SH-SY5Y (cell line): ENCODE data around the gene ACSM5.
"Not testable (repeated sequence)": the region's sequence is repeated elsewhere in the genome, so short reads cannot be mapped to it uniquely, and the experiment has no call there.

Experiments
- GATA2 ChIP-seq: IDR thresholded peaks from 2 replicates; pipeline ENCODE4 v1.6.1; 2011; ENCODE audit warnings: mild to moderate bottlenecking, low read depth, low read length
- GATA3 ChIP-seq: IDR thresholded peaks from 2 replicates; pipeline ENCODE4 v1.6.1; 2011; ENCODE audit warnings: low read depth, mild to moderate bottlenecking, low read length, moderate library complexity

The ACSM5 gene

DNA sequence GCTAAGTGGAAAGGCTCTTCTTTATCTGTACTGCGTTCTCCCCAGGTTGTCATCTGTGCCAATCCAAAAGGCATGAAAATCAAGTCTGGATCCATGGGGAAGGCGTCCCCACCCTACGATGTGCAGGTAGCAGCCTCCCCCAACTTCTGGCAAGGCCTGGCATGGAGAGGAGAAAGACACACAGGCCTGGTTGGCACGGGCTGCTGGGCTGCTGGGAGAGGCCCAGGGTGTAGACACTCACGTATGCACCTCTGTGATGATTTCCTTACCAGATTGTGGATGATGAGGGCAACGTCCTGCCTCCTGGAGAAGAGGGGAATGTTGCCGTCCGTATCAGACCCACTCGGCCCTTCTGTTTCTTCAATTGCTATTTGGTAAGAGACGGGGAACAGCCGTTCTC, 21.6 kb downstream of the ACSM5 start:
- TF ChIP-seq GATA3 (no peak), GATA2 (no peak)

DNA sequence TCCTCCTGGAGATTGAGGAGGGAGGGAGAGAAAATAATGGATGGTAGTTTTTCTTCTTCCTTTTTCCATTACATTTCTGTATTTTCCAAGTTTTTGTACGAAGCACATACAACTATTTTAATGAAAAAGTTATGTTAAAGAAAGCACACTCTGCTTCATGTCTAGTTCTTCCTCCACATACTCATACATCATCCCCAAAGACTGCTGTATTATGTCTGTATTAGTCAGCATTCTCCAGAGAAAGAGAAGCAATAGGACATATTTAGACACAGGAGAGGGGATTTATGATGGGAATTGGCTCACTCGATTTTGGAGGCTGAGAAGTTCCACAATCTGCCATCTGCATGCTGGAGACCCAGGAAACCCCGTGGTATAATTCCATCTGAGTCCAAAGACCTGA, 31.9 kb downstream of the ACSM5 start:
- TF ChIP-seq GATA3 (no peak), GATA2 (no peak)

DNA sequence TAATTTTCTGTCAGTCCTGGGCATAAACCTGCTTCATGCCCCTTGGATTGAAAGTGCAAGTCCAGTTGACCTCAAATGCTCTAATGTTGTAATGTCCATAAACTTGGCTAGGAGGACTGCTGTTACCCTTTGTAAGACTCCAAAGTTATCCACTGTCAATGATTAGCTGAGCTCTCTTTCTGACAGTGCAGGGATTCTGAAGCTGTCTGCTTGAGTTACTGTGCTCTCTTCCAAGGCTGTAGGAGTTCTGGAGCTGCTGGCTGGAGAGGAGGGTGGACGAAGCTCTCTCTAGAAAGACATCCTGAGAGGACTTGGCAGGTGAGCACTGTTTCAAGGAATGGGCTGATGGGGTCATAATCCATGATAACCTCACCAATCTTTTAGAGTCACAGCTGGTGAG, 42.0 kb downstream of the ACSM5 start, which contains the start of gene ACSM2A:
Gene ACSM2A (plus strand): TSS at position 158 of the 400 bp plus-strand sequence. CDS start 8,594 bp downstream, outside the sequence.
- not testable (repeated sequence) for TF ChIP-seq GATA2, GATA3

DNA sequence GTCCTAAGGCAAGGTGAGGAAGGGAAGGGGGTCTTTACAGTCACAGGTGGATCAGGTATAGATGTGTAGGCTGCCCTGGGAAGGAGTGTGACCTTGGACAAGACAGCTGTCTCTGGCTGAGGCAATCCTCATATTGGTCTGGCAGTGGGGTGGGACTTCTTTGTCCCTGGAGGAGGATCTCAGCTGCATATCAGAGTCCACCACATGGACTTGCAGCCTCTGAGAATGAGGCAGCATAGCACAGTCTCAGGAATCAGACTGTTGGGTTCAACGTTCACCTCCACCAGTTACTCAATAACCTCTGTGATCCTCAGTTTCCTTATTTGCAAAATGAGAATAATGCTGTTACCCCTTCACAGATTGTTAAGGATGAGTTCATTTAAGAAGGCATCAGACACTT, 75.4 kb downstream of the ACSM5 start:
- TF ChIP-seq GATA3 (no peak), GATA2 (no peak)

DNA sequence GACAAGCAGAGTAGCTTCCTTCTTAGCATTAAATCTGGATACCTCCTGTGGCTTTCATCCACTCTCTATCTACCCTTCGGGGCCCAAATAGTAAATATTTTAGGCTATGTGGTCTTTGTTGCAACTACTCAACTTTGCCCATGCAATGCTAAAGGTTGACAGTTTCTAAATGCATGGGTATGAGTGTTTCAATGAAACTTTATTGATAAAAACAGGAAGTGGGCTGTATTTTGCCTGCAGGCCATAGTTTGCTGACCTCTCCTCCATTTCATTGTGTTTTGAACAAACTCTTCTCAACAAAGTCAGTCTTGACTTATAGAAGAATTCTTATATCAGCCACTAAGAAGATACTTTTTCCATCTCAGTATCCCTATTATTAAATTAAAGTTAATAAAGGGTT, 76.1 kb downstream of the ACSM5 start:
- TF ChIP-seq GATA3 = no peak
- no peak for TF ChIP-seq GATA2
